Cardiac fibroblast (primary cell): Measurements from ENCODE around the gene FOXF2.

ENCODE experiments used
- DNase-seq, 2 donors: peaks; one replicate each; pipeline versions ENCODE4 v3.0.0 to v3.0.0-alpha.2; 2010; ENCODE audit warnings: low read depth in 2 of 2
- H3K4me3 ChIP-seq, 2 donors: replicated peaks in 1 of 2; 1 replicate in 1 of 2; 2 replicates in 1 of 2; pipeline ENCODE4 v1.5.1; 2011; ENCODE audit warnings: low read depth in 2 of 2, low read length in 2 of 2, mild to moderate bottlenecking in 2 of 2, moderate library complexity in 1 of 2
- CTCF ChIP-seq: IDR thresholded peaks from one replicate; pipeline ENCODE4 v1.5.1; 2011; ENCODE audit warnings: low read depth, mild to moderate bottlenecking, low read length, inconsistent platforms

FOXF2 gene

GRCh38 chr6:1390946-1391799 lies 1.8 kb downstream of the FOXF2 start:
- peak in 1 of 2 donors; percentile 16 for DNase-seq
- no peak overlapping the region for H3K4me3 ChIP-seq
- TF ChIP-seq CTCF, result no peak

GRCh38 chr6:1391800-1392309 lies 2.5 kb downstream of the FOXF2 start:
- H3K4me3 ChIP-seq, result no peak overlapping the region
- no peak for DNase-seq

GRCh38 chr6:1392813-1393640 lies 3.7 kb downstream of the FOXF2 start:
- no peak for DNase-seq
- no peak for TF ChIP-seq CTCF
- no peak overlapping the region for H3K4me3 ChIP-seq

More at GRCh38 chr6:1391800-1392309, 2.5 kb downstream of the FOXF2 start:
- TF ChIP-seq CTCF, result no peak

- DNase-seq, result no peak
- no peak for TF ChIP-seq CTCF
- H3K4me3 ChIP-seq, result no peak overlapping the region
Observed at GRCh38 chr6:1393641-1394283, 4.4 kb downstream of the FOXF2 start.

GRCh38 chr6:1394514-1395463 lies 5.4 kb downstream of the FOXF2 start:
- no peak for DNase-seq
- no peak for TF ChIP-seq CTCF
- H3K4me3 ChIP-seq, result no peak overlapping the region
